ENCODE data around the gene MAGED1.

DNA sequence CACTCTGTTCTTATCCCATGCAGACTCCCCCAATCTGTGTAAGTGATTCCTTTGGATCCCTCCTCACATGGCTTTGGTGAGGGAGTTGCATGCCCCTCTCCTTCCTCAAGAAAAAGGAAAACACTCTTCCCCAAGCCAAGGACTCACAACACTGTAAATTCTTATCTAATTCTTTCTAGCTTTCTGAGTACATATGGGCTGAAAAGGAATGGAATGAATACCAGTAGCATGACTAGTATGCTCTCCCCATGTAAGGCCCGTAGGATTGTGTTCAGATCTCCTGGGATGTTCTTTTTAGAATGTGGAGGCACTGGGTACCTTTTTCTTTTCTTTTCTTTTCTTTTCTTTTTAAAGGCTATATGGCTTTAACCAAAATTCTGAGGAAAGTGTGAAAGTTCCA lies 17.0 kb upstream of the MAGED1 start:
- TF ChIP-seq CTCF (IDR thresholded peaks at IDR 0.05) (no peak), EZH2 (IDR thresholded peaks at IDR 0.05; ENCODE audit: borderline replicate concordance, insufficient read depth, low read depth, low read length, poor library complexity, severe bottlenecking) (no peak)

Measured in B cell (primary cell).